B cell (primary cell): ENCODE measurements around the gene HCN2. TPM values are rescaled to one million over a fixed set of nuclear protein-coding genes. Genes with fewer than 3 reads are reported as not detected.

ENCODE experiments used
- ATAC-seq: fragments of 200-7000 bp; cut with Tn5 transposase; one replicate; pipeline ENCODE4 v1.10.0; 2021; ENCODE audit warnings: low read depth, mild to moderate bottlenecking, moderate number of reproducible peaks, moderate library complexity
- CTCF ChIA-PET: fragments of 350-600 bp; sonication (Branson Sonifier 250); formaldehyde crosslinking; loops from one replicate; lab custom pipeline; 2021; ENCODE audit warnings: antibody characterized with exemption, inconsistent platforms; lab: Charles Lee
- POLR2A ChIA-PET: fragments of 350-600 bp; sonication (Branson Sonifier 250); formaldehyde crosslinking; loops from one replicate; lab custom pipeline; 2021; ENCODE audit warnings: antibody characterized with exemption; lab: Charles Lee
- DNase-seq: peaks from one replicate; pipeline ENCODE4 v3.0.0; 2013
- H2AFZ ChIP-seq: 2 replicates; pipeline ENCODE4 v1.6.1; 2012; ENCODE audit warnings: mild to moderate bottlenecking, low read depth, low read length; ENCODE audit not compliant: insufficient read depth, poor library complexity, severe bottlenecking
- H3K27ac ChIP-seq, 2 donors: 1 replicate in 1 of 2; 2 replicates in 1 of 2; pipeline ENCODE4 v1.5.1; 2012 to 2013; ENCODE audit warnings: low read length in 2 of 2, mild to moderate bottlenecking in 2 of 2, moderate library complexity in 1 of 2
- H3K27me3 ChIP-seq, 4 experiments: fragments of 200-600 bp in 1 of 4; sonication (generic) in 1 of 4; replicated peaks in 1 of 4; 1 replicate in 2 of 4; 2 replicates in 2 of 4; pipeline versions ENCODE4 v1.6.1 to v1.7.0; 2013 to 2016; ENCODE audit warnings: low read length in 3 of 4, mild to moderate bottlenecking in 2 of 4, mixed read lengths in 1 of 4, moderate library complexity in 1 of 4; ENCODE audit not compliant: insufficient read depth in 4 of 4, control insufficient read depth in 3 of 4; ENCODE audit errors: control extremely low read depth in 1 of 4
- H3K36me3 ChIP-seq, 2 experiments: replicated peaks in 1 of 2; 1 replicate in 1 of 2; 2 replicates in 1 of 2; pipeline versions ENCODE4 v1.6.1 to v1.7.1; 2013; ENCODE audit warnings: low read length in 1 of 2; ENCODE audit not compliant: insufficient read depth in 2 of 2, control insufficient read depth in 1 of 2; ENCODE audit errors: control extremely low read depth in 1 of 2, extremely low read depth in 1 of 2
- H3K4me1 ChIP-seq, 2 donors: fragments of 200-600 bp in 1 of 2; sonication (generic) in 1 of 2; 1 replicate in 1 of 2; 2 replicates in 1 of 2; pipeline versions ENCODE4 v1.5.1 to v1.6.1; 2013 to 2017; ENCODE audit warnings: low read length in 2 of 2; ENCODE audit not compliant: control insufficient read depth in 2 of 2, insufficient read depth in 2 of 2
- H3K4me2 ChIP-seq: replicated peaks from 2 replicates; pipeline ENCODE3; 2012; ENCODE audit warnings: mild to moderate bottlenecking, low read depth, low read length; ENCODE audit not compliant: poor library complexity, severe bottlenecking
- H3K4me3 ChIP-seq, 5 experiments: fragments of 200-600 bp in 1 of 5; sonication (generic) in 1 of 5; 1 replicate in 3 of 5; 2 replicates in 2 of 5; pipeline versions ENCODE4 v1.5.1 to v1.7.0; 2011 to 2016; ENCODE audit warnings: low read length in 4 of 5, mild to moderate bottlenecking in 4 of 5, low read depth in 2 of 5, control low read depth in 1 of 5, moderate library complexity in 1 of 5; ENCODE audit not compliant: insufficient read depth in 1 of 5; ENCODE audit errors: control extremely low read depth in 1 of 5, extremely low read depth in 1 of 5
- H3K79me2 ChIP-seq: fragments of 200-600 bp; sonication (generic); one replicate; pipeline ENCODE4 v1.6.0; 2016; ENCODE audit warnings: low read length; ENCODE audit not compliant: control insufficient read depth, insufficient read depth
- H3K9ac ChIP-seq: fragments of 200-600 bp; sonication (generic); 2 replicates; pipeline ENCODE4 v1.6.1; 2017; ENCODE audit warnings: mild to moderate bottlenecking, low read length, moderate library complexity
- H3K9me3 ChIP-seq, 3 donors: one replicate each; pipeline versions ENCODE4 v1.6.1 to v1.7.1; 2013; ENCODE audit warnings: low read length in 2 of 3; ENCODE audit not compliant: control insufficient read depth in 2 of 3, insufficient read depth in 1 of 3; ENCODE audit errors: control extremely low read depth in 1 of 3
- H4K20me1 ChIP-seq: 2 replicates; pipeline ENCODE4 v1.6.0; 2012; ENCODE audit warnings: mild to moderate bottlenecking, low read length; ENCODE audit not compliant: insufficient read depth, control insufficient read depth, poor library complexity, severe bottlenecking
- H3K27ac Mint-ChIP-seq: one replicate; pipeline ENCODE4 v1.8.0; 2021; ENCODE audit warnings: mixed read lengths
- H3K27me3 Mint-ChIP-seq: one replicate; pipeline ENCODE4 v1.8.0; 2021; ENCODE audit warnings: mixed read lengths
- H3K4me1 Mint-ChIP-seq: one replicate; pipeline ENCODE4 v1.8.0; 2021; ENCODE audit warnings: mixed read lengths
- H3K4me3 Mint-ChIP-seq: one replicate; pipeline ENCODE4 v1.8.0; 2021; ENCODE audit warnings: mixed read lengths
- H3K9me3 Mint-ChIP-seq: one replicate; pipeline ENCODE4 v1.8.0; 2022; ENCODE audit warnings: mixed read lengths; ENCODE audit not compliant: insufficient read depth
- CTCF ChIP-seq: fragments of 200-600 bp; IDR thresholded peaks from one replicate; pipeline ENCODE4 v1.8.0; 2022; ENCODE audit warnings: antibody characterized with exemption, mild to moderate bottlenecking
- EZH2 ChIP-seq: IDR thresholded peaks from 2 replicates; pipeline ENCODE4 v1.6.1; 2012; ENCODE audit warnings: borderline replicate concordance, low read depth, mild to moderate bottlenecking, moderate library complexity, low read length; ENCODE audit not compliant: insufficient read depth, poor library complexity, severe bottlenecking
- WGBS: methylation state at CpG from one replicate; pipeline ENCODE4 v1.1.5; 2013; ENCODE audit warnings: missing lambda C conversion rate; ENCODE audit not compliant: insufficient coverage; 5-methylcytosine and 5-hydroxymethylcytosine counted together
- intact Hi-C: fragments of 100-400 bp; cut with micrococcal nuclease; formaldehyde crosslinking; loops from one replicate; pipeline ENCODE4 v1.10.0; 2022
- polyA plus RNA-seq: library from polyadenylated mRNA; depleted of rRNA; stranded (reverse); fragments of >200 nt; gene quantifications from 2 replicates; pipeline ENCODE4 v1.2.3, GENCODE V29; 2012
- total RNA-seq, 2 donors: library from RNA; stranded (reverse); fragments of 120-200 nt in 1 of 2; gene quantifications; 1 replicate in 1 of 2; 2 replicates in 1 of 2; pipeline versions ENCODE4 v1.2.3 to v1.2.4, GENCODE V29; 2013 to 2022

HCN2 gene
- total and polyA plus RNA-seq, 2 donors (not counting 1 experiment from before 2014, with no cell fraction given) = 0.27 to 0.57 TPM

GRCh38 chr19:570937-571565 lies 18.6 kb upstream of the HCN2 start:
- Histone ChIP-seq H3K9me3 (peaks cover 0 to 2% (median 0%) of the 10 kb centered on the region in 3 donors), H2AFZ (peak overlapping the region; percentile 78), H3K36me3 (no peaks in the 10 kb centered on the region), H3K4me1 (peaks cover 19 to 33% of the 10 kb centered on the region in 2 donors), H3K9ac (peak overlapping the region; percentile 87), H4K20me1 (peaks cover 30% of the 10 kb centered on the region), H3K79me2 (peaks cover 36% of the 10 kb centered on the region), H3K4me3 (peak overlapping the region; percentile 61 to 89 (median 77)), H3K4me2 (peak overlapping the region; percentile 96), H3K27me3 (no peaks in the 10 kb centered on the region), H3K27ac (peak overlapping the region; percentile 85 to 89)
- ATAC-seq = peak; percentile 8
- Mint-ChIP-seq H3K27ac (peak overlapping the region; percentile 99), H3K4me3 (peak overlapping the region; percentile 99), H3K4me1 (peaks cover 33% of the 10 kb centered on the region), H3K9me3 (no peaks in the 10 kb centered on the region), H3K27me3 (no peaks in the 10 kb centered on the region)
- under 1% methylated on average over 45 of the region's 45 CpGs for WGBS
- peak; percentile 78 for DNase-seq
- ChIA-PET CTCF (no interaction called here), POLR2A (interaction anchor here (0.6 kb wide), 1 partner anchor 49 kb away, joined by 4 read pairs; no protein-coding TSS in a partner anchor)
- intact Hi-C loops = loop anchor here (5.0 kb wide), 1 partner anchor 836 kb away; the partner anchor contains the start of gene DAZAP1
- no peak for TF ChIP-seq CTCF
- TF ChIP-seq EZH2 = no peak

- Mint-ChIP-seq H3K27ac (peak overlapping the region; percentile 99), H3K9me3 (no peaks in the 10 kb centered on the region), H3K4me3 (peak overlapping the region; percentile 99), H3K27me3 (no peaks in the 10 kb centered on the region), H3K4me1 (peaks cover 33% of the 10 kb centered on the region)
- H3K27me3 ChIP-seq = no peaks in the 10 kb centered on the region
- H4K20me1 ChIP-seq = peaks cover 36% of the 10 kb centered on the region
- H3K27ac ChIP-seq = peak overlapping the region; percentile 85 to 89
- no peaks in the 10 kb centered on the region for H3K9me3 ChIP-seq
- no peak for TF ChIP-seq CTCF
- no peak for TF ChIP-seq EZH2
- DNase-seq (peak; percentile 70), ATAC-seq (peak; percentile 3)
- H3K36me3 ChIP-seq = no peaks in the 10 kb centered on the region
- peaks cover 19 to 33% of the 10 kb centered on the region in 2 donors for H3K4me1 ChIP-seq
- peaks cover 41% of the 10 kb centered on the region for H3K79me2 ChIP-seq
- POLR2A ChIA-PET = interaction anchor here (0.6 to 1.8 kb wide), 2 partner anchors 49 to 65 kb away, joined by 4 read pairs; partner anchors contain the start of gene TPGS1
- intact Hi-C loops = loop anchor here (5.0 kb wide), 1 partner anchor 836 kb away; the partner anchor contains the start of gene DAZAP1
- peak overlapping the region; percentile 87 for H3K9ac ChIP-seq
- peak overlapping the region; percentile 78 for H2AFZ ChIP-seq
- peak overlapping the region; percentile 61 to 89 (median 77) for H3K4me3 ChIP-seq
- 1% methylated on average over 9 of the region's 14 CpGs for WGBS
- H3K4me2 ChIP-seq = peak overlapping the region; percentile 96
- CTCF ChIA-PET = interaction anchor here (0.8 kb wide), 1 partner anchor 61 kb away, joined by 4 read pairs; no protein-coding TSS in a partner anchor
Measured at GRCh38 chr19:571566-571974, 18.1 kb upstream of the HCN2 start.
